Measurements from ENCODE around the gene COL13A1.

Gene COL13A1

DNA sequence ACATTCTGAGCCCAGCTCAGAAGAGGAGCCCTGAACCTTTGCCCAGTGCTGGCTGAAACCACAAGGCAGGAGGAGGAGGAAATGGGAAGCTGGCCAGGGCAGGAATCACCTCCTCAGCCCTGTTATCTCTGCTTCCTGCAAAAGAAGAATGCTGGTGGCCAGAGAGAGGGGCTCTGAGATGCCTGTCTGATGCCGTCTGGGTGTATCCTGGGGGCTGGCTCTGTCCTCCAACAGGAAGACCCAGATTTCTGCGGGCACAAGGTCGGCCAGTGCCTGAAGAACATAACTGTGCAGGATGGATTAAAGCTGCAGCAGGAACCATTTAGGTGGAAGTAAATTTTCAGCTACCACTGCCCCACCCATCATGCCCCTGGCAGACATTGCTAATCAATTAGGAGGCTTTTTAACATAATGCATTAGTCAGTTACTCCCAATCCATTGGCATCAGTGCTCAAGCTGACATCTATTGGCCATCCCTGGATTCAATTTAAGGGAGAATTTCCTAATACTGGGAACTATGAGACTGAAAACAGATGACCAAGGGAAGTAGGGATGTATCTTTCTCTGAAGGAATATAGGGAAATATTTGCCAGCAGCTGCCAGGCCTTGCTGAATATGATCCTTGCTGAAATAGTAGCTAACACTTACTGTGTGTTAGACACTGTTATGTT is 67.7 kb downstream of the COL13A1 start:
- DNase-seq: no peak

DNA sequence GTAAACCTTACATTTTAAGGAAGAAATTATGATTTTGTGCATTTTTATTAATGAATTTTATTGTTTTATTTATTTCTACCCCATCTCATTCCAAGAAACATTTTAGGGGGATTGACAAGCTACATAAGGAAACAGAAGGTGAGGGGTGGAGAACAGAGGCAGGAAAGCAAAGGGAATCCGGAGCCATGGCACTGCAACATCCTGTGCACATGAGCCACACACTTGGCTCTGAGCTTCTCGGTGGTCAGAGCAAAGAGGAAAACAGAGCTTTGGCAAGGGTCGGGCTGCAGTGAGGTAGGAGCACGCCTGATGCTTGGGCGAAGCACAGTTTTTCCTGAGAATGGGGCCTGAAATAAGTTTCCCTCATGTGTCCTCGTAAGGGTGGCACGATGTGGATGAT is 68.9 kb downstream of the COL13A1 start:
- DNase-seq: no peak

DNA sequence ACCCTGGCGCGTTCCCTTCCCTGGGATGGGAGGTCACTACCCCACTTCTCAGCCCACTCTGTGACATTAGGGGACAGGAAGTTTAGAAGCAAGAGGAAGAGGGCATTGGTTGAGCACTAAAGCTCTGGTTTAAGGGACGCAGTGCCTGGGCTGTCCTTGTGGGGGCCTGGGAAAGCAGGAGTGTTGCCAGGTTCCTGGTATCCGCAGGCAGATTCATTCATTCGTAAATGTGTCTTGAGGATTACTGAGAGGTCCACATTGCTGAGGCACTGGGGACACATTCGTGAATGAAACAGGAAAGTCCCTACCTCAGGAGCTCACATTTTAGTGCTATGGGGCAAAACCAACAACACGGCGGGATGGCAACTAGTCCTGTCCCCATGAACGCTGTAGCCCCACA is 69.4 kb downstream of the COL13A1 start:
- DNase-seq: no peak

DNA sequence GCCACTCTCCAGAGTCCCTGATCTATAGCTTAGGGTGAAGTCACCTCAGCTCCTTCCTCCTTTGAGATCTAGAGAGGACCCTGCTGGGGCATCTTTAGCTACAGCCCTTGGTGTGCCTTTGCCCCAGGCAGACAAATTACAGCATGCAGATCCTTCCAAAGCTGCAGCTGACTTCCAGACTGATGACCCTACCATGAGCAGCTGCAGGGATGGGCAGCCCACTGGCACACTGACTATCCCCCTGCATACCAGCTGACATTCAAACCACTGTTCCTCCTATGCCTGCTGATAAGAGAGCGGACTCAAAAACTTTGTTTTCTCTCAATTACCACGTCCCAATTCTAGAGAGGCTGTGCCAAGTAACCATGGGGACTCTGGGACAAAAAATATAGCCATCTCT is 70.6 kb downstream of the COL13A1 start:
- DNase-seq: no peak

DNA sequence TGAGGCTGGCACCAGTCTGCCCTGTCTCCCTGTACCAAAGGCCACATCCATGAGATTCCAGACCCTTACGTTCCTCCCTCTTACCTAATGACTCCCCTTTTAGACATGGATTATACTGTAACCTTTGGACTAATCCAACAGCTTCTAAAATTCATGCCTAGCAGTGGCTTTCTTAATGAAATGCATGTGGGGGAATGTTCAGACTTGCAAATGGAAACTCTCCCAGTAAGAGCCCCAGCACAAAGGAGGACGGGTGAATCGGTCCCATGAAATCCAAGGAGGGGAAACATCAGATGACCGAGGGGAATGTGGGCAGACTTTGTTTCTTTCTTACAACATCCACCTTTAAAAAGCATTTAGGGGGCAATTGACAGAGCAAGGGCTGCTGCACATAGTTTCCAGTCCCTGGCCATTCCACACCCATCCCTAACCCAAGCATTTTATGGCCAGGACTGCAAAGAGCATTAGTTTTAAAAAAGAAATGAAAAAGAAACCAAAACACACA is 71.5 kb downstream of the COL13A1 start:
- no peak for DNase-seq

DNA sequence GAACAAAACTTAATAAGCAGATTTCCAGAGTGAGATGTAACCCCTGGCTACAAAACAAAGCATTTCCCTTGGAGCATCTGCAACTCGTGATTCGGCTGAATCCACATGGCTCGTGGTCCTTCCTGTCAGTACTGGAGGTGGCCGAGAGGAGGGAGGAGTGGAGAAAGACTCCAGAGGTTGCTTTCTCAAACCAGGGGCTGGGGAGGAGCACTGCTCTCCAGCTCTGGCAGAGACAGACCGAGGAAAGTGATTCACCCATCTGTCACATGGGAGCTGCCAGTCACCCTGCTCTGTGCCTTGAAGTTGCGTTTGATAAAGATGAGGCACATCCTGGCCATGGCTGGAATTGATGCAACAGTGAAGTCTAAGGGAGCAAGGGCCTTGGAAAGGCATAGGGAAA is 72.7 kb downstream of the COL13A1 start:
- DNase-seq: peak; percentile 24

- DNase-seq: no peak
Observed at GRCh38 chr10:69875856-69876255, 74.2 kb downstream of the COL13A1 start.

- DNase-seq: no peak
Observed at GRCh38 chr10:69876286-69876685, 74.6 kb downstream of the COL13A1 start.

- no peak for DNase-seq
Observed at GRCh38 chr10:69876931-69877330, 75.2 kb downstream of the COL13A1 start.

- no peak for DNase-seq
Observed at GRCh38 chr10:69878038-69878437, 76.3 kb downstream of the COL13A1 start.

DNA sequence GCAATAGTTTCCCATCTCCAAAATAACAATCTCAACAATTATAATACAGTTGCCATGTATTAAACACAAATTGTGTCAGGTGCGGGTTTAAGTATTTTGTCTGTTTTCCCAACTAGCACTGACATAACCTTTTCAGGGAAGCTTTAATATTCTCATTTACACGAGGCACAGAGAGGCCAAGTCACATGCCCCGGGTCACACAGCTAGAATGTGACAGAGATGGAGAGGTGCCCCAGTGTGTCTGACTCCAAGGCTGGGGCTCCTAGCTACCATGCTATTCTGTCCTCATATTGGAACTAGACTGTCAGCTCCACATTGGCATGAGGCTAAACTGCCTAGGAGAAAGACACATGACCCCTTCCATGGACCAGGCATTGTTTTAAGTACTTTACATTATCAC is 77.2 kb downstream of the COL13A1 start:
- DNase-seq: no peak

DNA sequence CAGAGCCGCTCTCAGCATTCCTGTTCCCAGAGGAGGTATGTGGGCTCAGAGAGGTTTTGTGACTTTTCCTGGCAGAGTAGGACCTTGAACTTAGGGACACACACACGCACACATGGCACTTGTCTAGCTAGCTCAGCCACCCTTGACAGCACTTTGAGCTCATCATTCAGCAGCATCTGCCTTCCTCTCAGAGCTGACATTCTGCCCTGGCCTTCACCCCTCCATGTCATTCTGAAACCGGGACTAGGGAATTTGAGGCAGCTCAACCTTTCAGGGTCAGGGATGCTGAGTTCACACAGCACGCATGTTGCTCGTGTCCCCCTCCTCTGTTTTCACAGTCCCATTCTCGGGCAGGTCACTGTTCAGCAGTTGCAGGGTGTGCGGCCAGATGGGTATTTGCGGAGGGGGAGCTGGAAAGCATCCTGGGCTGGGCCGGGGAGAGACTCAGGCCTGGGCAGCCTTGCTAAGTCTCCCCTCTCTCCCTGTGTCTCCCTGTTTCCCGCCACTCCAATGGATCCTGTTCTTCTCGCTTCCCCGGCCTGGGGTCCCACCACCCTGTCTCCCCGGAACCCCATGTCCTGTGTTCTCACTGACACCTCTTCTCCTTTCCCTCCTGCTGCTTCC is 78.0 kb downstream of the COL13A1 start:
- peak; percentile 44 for DNase-seq

DNA sequence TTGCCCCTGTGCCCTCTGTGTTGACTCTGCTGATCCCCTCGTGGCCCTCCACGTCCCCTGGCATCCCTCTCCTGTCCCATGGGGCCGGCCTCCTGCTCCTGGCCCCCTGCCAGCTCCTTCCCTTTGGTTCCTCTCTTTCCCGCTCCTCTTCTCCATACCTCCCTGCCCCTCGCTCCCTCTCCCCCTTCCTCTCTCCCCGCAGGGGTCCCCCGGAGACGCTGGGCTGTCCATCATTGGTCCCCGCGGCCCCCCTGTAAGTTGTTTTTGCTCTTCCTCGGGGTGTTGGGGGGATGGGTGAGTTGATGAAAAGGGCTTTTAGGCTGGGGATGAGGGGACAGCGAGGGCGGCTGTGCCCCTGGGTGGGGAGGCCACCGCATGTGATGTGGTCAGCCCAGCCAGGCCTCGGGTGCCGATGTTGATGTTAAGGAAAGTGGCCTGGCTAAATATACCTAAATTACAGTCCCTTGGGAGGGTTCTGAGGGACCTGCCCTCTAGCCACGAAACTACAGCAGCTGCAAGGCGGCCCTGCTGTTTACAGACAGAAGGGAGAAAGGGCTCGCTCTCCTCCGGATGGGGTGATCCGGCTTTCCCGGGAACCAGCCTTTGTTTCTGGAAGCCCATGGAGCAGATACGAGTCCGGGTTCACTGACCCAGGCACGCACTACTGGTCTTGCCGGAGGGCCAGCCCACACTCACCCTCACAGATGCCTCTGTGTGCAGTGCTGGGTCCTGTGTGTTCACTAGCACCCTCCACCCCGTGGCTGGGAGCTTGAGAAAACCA is 78.8 kb downstream of the COL13A1 start:
- peak; percentile 61 for DNase-seq

DNA sequence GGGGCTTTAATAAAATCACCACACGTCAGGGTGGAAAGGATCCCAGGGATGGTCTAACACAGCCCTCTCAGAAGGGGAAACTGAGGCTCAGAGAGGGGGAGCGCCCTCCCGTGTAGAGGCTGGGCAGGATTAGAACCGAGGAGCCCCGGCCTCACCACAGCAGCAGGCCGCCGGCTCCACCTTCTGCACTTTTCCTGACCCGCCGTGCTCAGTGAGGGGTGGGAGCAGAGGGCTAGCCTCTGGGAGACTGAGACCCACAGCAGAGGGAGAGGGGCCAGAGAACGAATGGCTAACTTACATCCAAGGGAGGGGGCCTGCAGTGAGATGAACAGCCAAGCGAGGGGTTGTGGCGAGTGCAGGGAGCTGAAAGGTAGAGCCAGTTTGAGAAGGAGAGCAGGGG is 79.5 kb downstream of the COL13A1 start:
- no peak for DNase-seq

DNA sequence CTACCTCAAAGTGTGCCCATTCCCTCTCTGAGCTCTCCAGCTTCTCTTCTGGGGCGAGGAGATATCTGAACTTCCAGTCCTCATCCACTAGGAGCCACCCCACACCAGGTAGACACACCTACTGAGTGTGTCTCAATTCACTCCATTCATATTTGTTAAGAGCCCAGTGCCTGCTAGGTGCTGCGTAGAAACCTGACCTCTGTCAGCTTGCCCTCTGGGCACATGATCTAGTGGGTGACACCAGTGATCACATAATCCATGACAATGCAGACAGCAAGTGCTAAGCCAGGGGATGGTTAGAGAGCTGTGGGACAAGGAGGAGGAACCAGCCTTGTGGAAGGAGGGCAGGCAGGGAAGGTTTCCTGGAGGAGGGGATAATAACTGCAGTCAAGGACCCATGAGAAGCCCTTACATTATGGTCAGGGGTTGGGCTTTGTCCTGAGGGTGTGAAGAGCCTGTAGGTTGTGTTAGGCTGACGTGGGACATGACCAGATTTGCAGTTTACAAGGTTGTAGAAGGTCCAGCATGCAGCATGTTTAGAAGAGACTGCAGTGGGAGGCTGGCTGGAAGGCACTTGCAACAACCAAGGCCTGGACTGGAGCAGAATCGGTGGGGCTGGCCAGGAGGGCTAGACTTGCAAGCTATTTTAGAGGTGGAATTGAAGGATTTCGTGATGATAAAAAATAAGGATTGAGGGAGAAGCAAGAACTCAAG is 81.8 kb downstream of the COL13A1 start:
- DNase-seq: no peak

GRCh38 chr10:69884024-69884367 is 82.3 kb downstream of the COL13A1 start:
- DNase-seq: no peak

DNA sequence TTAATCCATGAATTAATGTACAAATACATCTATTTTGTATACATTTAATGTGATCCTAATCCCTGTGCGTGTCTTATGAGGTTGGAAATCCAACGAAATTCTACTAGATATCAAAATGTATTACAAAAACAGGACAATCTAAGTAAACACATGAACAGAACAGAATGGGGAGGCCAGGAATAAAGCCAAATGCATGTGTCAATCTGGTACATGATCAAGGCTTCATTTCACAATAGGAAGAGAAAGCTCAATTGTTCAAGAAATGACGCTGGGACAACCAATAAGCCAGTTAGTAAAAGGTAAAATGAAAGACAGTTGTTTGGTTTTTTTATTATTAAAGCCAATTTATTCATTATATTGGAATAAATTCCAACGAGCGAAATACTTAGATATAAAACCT is 83.0 kb downstream of the COL13A1 start:
- DNase-seq: no peak

DNA sequence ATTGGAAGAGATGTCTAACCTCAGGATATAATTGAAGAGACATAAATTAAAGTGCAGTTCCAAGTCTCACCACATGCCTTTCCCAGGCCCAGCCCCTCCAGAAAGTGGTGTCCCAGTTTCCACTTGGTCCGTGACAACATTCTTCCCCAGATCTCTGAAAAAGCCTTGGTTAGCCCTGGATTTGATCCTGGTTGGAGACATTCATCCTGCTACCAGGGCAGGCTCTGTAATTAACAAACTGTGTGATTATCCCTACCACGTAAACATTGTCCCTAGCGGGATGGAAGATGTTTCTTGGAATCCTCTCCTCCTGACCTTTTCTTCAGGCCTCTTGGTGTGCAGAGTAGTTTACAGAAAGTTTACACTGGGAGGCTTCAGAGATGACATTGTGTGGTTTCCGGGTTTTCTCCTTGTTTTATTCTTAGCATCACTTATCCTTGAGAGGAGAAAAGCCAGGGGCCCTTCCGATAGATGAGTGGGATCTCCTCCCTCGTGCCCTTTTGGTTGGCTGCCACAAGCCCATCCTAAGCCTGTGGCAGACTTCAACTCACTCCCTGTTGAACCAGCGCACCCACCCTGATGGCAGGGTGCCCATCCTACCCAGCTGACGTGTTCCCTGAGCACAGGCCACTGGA is 83.8 kb downstream of the COL13A1 start:
- DNase-seq: no peak

DNA sequence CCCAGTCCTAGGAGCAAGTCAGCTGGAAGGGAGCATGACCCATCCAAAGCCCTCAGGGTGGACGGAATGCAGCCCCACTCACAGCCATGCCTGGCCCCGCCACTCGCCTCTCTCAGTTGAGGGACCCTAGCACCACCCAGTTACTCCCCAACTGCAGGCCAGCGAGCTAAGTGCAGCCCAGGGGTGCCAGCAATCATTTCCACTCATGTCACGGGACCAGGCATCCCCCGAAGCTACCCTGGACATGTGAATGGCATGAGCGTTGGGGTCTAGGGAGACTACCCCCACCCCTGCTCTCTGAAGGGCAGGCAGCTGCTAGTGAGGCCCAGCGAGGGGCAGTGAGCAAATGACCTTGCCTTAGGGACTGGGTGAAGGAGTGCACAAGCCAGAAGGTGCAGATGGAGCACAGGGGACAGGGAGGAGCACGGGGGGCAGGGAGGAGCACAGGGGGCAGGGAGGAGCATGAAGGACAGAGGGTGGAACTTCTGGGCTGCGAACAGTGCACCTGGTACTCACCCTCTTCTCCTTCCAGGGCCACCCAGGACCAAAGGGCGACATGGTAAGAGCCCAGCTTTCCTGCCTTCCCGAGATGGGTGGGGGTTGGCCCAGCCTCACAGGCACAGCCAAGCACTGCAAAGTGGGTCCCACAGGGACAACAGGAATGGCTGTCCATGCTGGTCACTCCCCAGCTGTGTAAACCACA is 87.3 kb downstream of the COL13A1 start:
- DNase-seq: no peak

DNA sequence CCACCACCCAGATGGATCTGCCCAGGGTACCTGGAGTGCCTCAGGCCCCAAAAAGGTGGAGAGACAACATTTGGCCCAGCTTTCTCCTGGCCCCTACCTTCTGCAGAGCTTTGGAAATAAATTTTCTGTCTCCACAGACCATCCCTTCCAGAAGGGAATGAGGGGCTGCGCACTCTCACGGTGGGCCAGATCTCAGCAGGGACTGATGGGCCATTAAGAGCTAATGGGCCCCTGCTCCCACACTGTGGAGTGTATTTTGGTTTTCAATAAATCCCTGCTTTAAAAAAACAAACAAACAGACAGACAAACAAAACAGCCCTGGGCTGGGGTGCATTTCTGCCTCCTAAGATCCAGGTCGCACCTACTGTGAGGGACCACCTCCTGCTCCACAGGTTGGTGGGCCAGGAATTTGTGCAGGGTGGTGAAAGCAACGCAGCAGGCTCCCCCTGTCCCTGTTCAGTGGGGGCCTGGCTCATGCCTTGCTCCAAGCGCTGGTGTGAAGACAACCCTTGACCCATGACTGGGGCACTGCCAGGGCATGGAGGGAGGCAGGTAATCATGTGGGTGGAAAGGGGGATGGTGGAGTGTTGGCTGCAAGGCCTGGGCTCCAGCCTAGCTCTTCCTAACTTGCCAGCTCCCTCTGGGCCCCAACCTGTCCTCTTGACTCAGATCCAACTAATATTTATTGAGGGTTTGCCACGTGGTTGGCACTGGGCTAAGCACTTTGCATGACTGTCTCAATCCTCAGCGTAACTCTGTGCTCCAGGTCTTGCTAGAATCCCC is 88.5 kb downstream of the COL13A1 start:
- no peak for DNase-seq

DNA sequence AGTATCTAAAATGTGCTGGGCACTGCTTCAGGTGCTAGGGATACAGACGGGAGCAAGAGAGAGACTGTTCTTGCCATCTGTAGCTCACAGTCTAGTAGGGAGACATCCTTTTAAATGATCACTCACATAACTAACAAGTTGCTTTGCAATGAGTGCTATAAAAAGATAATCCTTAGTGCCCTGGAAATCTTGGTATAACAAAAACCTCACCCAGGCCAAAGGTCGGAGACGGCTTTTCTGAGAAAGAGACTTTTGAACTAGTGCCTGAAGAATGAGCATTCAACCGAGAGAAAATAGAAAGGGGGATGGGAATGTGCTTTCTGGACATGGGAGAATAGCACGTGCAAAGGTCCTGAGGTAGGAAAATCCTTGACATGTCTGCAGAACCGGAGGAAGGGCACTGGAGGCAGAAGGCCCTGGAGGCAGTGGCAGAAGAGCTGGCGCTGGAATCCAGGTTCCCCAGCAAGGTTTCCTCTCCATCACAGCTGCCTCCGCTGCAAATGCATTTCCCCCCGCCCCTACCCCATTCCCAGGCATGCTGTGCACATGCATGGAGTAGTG is 89.4 kb downstream of the COL13A1 start:
- DNase-seq: no peak
